ENCODE results near the gene JMJD6.

The JMJD6 gene

GRCh38 chr17:76727745-76728456 lies 1.5 kb upstream of the JMJD6 start:
- peaks cover 13% of the 10 kb centered on the region for H3F3A ChIP-seq (ENCODE audit: insufficient read depth, low read length)
- peak overlapping the region; percentile 99 for H3K9ac ChIP-seq (ENCODE audit: low read length)
- no peaks in the 10 kb centered on the region for H3K9me2 ChIP-seq (ENCODE audit: low read depth, low read length)
- no peak for TF ChIP-seq CTCF (IDR thresholded peaks at IDR 0.05; ENCODE audit: low read length)
- no peak for TF ChIP-seq EZH2 (IDR thresholded peaks at IDR 0.05; ENCODE audit: borderline replicate concordance, low read length)
- H3K79me2 ChIP-seq (ENCODE audit: insufficient read depth, low read length) = peaks cover 13% of the 10 kb centered on the region
- H3K4me1 ChIP-seq (ENCODE audit: insufficient read depth, low read length, severe bottlenecking) = peaks cover 48% of the 10 kb centered on the region
- no peak overlapping the region for H2AFZ ChIP-seq (ENCODE audit: low read length)
- no peaks in the 10 kb centered on the region for H4K20me1 ChIP-seq (ENCODE audit: insufficient read depth, low read length)
- H3K4me2 ChIP-seq (ENCODE audit: low read length) = peak overlapping the region; percentile 93
- no peaks in the 10 kb centered on the region for H3K9me3 ChIP-seq (ENCODE audit: low read length)
- no peaks in the 10 kb centered on the region for H3K27me3 ChIP-seq (ENCODE audit: insufficient read depth, low read length)
- H3K4me3 ChIP-seq (ENCODE audit: low read depth, low read length, poor library complexity, severe bottlenecking) = peak overlapping the region; percentile 93
- peaks cover 57% of the 10 kb centered on the region for H3K36me3 ChIP-seq (ENCODE audit: insufficient read depth, low read length)
- H3K27ac ChIP-seq (ENCODE audit: low read depth, low read length, poor library complexity, severe bottlenecking) = peak overlapping the region; percentile 92

- Histone ChIP-seq H3K36me3 (ENCODE audit: insufficient read depth, low read length) (peaks cover 56% of the 10 kb centered on the region), H3K79me2 (ENCODE audit: insufficient read depth, low read length) (peaks cover 13% of the 10 kb centered on the region), H3K27me3 (ENCODE audit: insufficient read depth, low read length) (no peaks in the 10 kb centered on the region), H3K9me2 (ENCODE audit: low read depth, low read length) (no peaks in the 10 kb centered on the region), H3K9me3 (ENCODE audit: low read length) (no peaks in the 10 kb centered on the region), H3K9ac (ENCODE audit: low read length) (peak within 1 kb of the TSS; percentile 99), H3K4me1 (ENCODE audit: insufficient read depth, low read length, severe bottlenecking) (peaks cover 40% of the 10 kb centered on the region), H3K4me2 (ENCODE audit: low read length) (peak within 1 kb of the TSS; percentile 94), H3K27ac (ENCODE audit: low read depth, low read length, poor library complexity, severe bottlenecking) (peak within 1 kb of the TSS; percentile 92), H3K4me3 (ENCODE audit: low read depth, low read length, poor library complexity, severe bottlenecking) (peak within 1 kb of the TSS; percentile 93), H3F3A (ENCODE audit: insufficient read depth, low read length) (peaks cover 7% of the 10 kb centered on the region), H2AFZ (ENCODE audit: low read length) (no peak within 1 kb of the TSS), H4K20me1 (ENCODE audit: insufficient read depth, low read length) (no peaks in the 10 kb centered on the region)
- TF ChIP-seq EZH2 (IDR thresholded peaks at IDR 0.05; ENCODE audit: borderline replicate concordance, low read length) (no peak), CTCF (IDR thresholded peaks at IDR 0.05; ENCODE audit: low read length) (peak; percentile 72)
Observed at GRCh38 chr17:76726776-76727718, 641 bp upstream of the JMJD6 start, which contains the start of gene METTL23. Gene METTL23, plus strand, starts transcription at chr17:76726839. Its CDS starts 2,872 bp downstream, at chr17:76729711.

GRCh38 chr17:76725580-76726230 lies 701 bp downstream of the JMJD6 start:
- Histone ChIP-seq H3K4me3 (ENCODE audit: low read depth, low read length, poor library complexity, severe bottlenecking) (peak overlapping the region; percentile 93), H3K27me3 (ENCODE audit: insufficient read depth, low read length) (no peaks in the 10 kb centered on the region), H3K4me1 (ENCODE audit: insufficient read depth, low read length, severe bottlenecking) (peaks cover 35% of the 10 kb centered on the region), H3K9ac (ENCODE audit: low read length) (peak overlapping the region; percentile 97), H2AFZ (ENCODE audit: low read length) (no peak overlapping the region), H3K36me3 (ENCODE audit: insufficient read depth, low read length) (peaks cover 58% of the 10 kb centered on the region), H4K20me1 (ENCODE audit: insufficient read depth, low read length) (no peaks in the 10 kb centered on the region), H3K9me3 (ENCODE audit: low read length) (no peaks in the 10 kb centered on the region), H3K4me2 (ENCODE audit: low read length) (peak overlapping the region; percentile 94), H3K9me2 (ENCODE audit: low read depth, low read length) (no peaks in the 10 kb centered on the region), H3K79me2 (ENCODE audit: insufficient read depth, low read length) (peaks cover 13% of the 10 kb centered on the region), H3K27ac (ENCODE audit: low read depth, low read length, poor library complexity, severe bottlenecking) (peak overlapping the region; percentile 92), H3F3A (ENCODE audit: insufficient read depth, low read length) (no peaks in the 10 kb centered on the region; the same call in 1 of the 2 replicates)
- no peak for TF ChIP-seq EZH2 (IDR thresholded peaks at IDR 0.05; ENCODE audit: borderline replicate concordance, low read length)
- no peak for TF ChIP-seq CTCF (IDR thresholded peaks at IDR 0.05; ENCODE audit: low read length)
